Measurements from ENCODE around the gene THSD4. TPM values are rescaled to one million over a fixed set of nuclear protein-coding genes. Genes with fewer than 3 reads are reported as not detected.

Gene THSD4
- polyA plus RNA-seq, 12 donors: 18.2 to 45.9 (median 26.2) TPM; not detected in 1

GRCh38 chr15:71749500-71749899 lies 634.2 kb downstream of the THSD4 start:
- DNase-seq: no peak

GRCh38 chr15:71752128-71752527 lies 636.9 kb downstream of the THSD4 start:
- DNase-seq: peak; percentile 41

GRCh38 chr15:71752604-71753289 lies 637.5 kb downstream of the THSD4 start:
- peak; percentile 67 for DNase-seq

GRCh38 chr15:71753346-71753745 lies 638.1 kb downstream of the THSD4 start:
- DNase-seq: peak; percentile 24

- no peak for DNase-seq
Measured at GRCh38 chr15:71754660-71755059, 639.4 kb downstream of the THSD4 start.

GRCh38 chr15:71755092-71755970 lies 640.1 kb downstream of the THSD4 start:
- DNase-seq: no peak

- no peak for DNase-seq
Measured at GRCh38 chr15:71756599-71757352, 641.5 kb downstream of the THSD4 start.

GRCh38 chr15:71757741-71758530 lies 642.7 kb downstream of the THSD4 start:
- no peak for DNase-seq

GRCh38 chr15:71758711-71759110 lies 643.4 kb downstream of the THSD4 start:
- DNase-seq: no peak

GRCh38 chr15:71760852-71761251 lies 645.6 kb downstream of the THSD4 start:
- no peak for DNase-seq

GRCh38 chr15:71761649-71762048 lies 646.4 kb downstream of the THSD4 start:
- DNase-seq: no peak

GRCh38 chr15:71768184-71768583 lies 652.9 kb downstream of the THSD4 start:
- DNase-seq: no peak

- no peak for DNase-seq
Measured at GRCh38 chr15:71773206-71773859, 658.1 kb downstream of the THSD4 start.

- DNase-seq: no peak
Measured at GRCh38 chr15:71775856-71776255, 660.6 kb downstream of the THSD4 start.

- DNase-seq: no peak
Measured at GRCh38 chr15:71776304-71776703, 661.0 kb downstream of the THSD4 start.

GRCh38 chr15:71777216-71777943 lies 662.1 kb downstream of the THSD4 start:
- DNase-seq: no peak

- no peak for DNase-seq
Measured at GRCh38 chr15:71779073-71779797, 664.0 kb downstream of the THSD4 start.

- DNase-seq: no peak
Measured at GRCh38 chr15:71780115-71780976, 665.1 kb downstream of the THSD4 start.
